OCI-LY1 (cell line): ENCODE measurements around the gene CLIC1.

Experiments
- H2AFZ ChIP-seq: fragments of 200-600 bp; sonication (generic), shearing (Covaris generic); 2 replicates; pipeline ENCODE4 v1.6.0; 2014; ENCODE audit warnings: antibody characterized with exemption, mild to moderate bottlenecking, low read length
- H3F3A ChIP-seq: fragments of 200-600 bp; sonication (generic), shearing (Covaris generic); 2 replicates; pipeline ENCODE4 v1.6.0; 2014; ENCODE audit warnings: mild to moderate bottlenecking, antibody characterized with exemption, low read length, moderate library complexity; ENCODE audit not compliant: insufficient read depth
- H3K27ac ChIP-seq: fragments of 200-600 bp; sonication (generic); 2 replicates; pipeline ENCODE4 v1.5.1; 2014; ENCODE audit warnings: low read length, mixed run types, mild to moderate bottlenecking, low read depth; ENCODE audit not compliant: poor library complexity, severe bottlenecking
- H3K27me3 ChIP-seq: fragments of 200-600 bp; sonication (generic); 2 replicates; pipeline ENCODE4 v1.6.0; 2014; ENCODE audit warnings: antibody characterized with exemption, mild to moderate bottlenecking, low read length, moderate library complexity; ENCODE audit not compliant: insufficient read depth
- H3K36me3 ChIP-seq: fragments of 200-600 bp; sonication (generic); 2 replicates; pipeline ENCODE4 v1.6.1; 2014; ENCODE audit warnings: mild to moderate bottlenecking, antibody characterized with exemption, low read length, moderate library complexity, mixed read lengths; ENCODE audit not compliant: insufficient read depth
- H3K4me1 ChIP-seq: fragments of 200-600 bp; sonication (generic); 2 replicates; pipeline ENCODE4 v1.5.1; 2014; ENCODE audit warnings: mild to moderate bottlenecking, low read length, moderate library complexity; ENCODE audit not compliant: insufficient read depth, severe bottlenecking
- H3K4me2 ChIP-seq: fragments of 200-600 bp; sonication (generic), shearing (Covaris generic); 2 replicates; pipeline ENCODE4 v1.6.1; 2014; ENCODE audit warnings: low read length
- H3K4me3 ChIP-seq: fragments of 200-600 bp; sonication (generic); 2 replicates; pipeline ENCODE4 v1.5.1; 2014; ENCODE audit warnings: low read length, low read depth, mild to moderate bottlenecking, mixed read lengths; ENCODE audit not compliant: poor library complexity, severe bottlenecking
- H3K79me2 ChIP-seq: fragments of 200-600 bp; shearing (Covaris generic); 2 replicates; pipeline ENCODE4 v1.6.1; 2016; ENCODE audit warnings: mixed run types, low read length, mixed read lengths; ENCODE audit not compliant: insufficient read depth
- H3K9ac ChIP-seq: fragments of 200-600 bp; sonication (generic), shearing (Covaris generic); 2 replicates; pipeline ENCODE4 v1.6.1; 2014; ENCODE audit warnings: mild to moderate bottlenecking, low read length, mixed read lengths
- H3K9me2 ChIP-seq: fragments of 200-600 bp; sonication (generic), shearing (Covaris generic); 2 replicates; pipeline ENCODE4 v1.6.1; 2014; ENCODE audit warnings: low read depth, mild to moderate bottlenecking, low read length, mixed read lengths
- H3K9me3 ChIP-seq: fragments of 200-600 bp; shearing (Covaris generic); 2 replicates; pipeline ENCODE4 v1.6.1; 2014; ENCODE audit warnings: low read length, mixed read lengths
- H4K20me1 ChIP-seq: fragments of 200-600 bp; sonication (generic), shearing (Covaris generic); 2 replicates; pipeline ENCODE4 v1.6.0; 2016; ENCODE audit warnings: mild to moderate bottlenecking, low read length; ENCODE audit not compliant: insufficient read depth
- CTCF ChIP-seq: fragments of 200-600 bp; sonication (generic), shearing (Covaris generic); IDR thresholded peaks from 2 replicates; pipeline ENCODE4 v1.5.1; 2017; ENCODE audit warnings: mild to moderate bottlenecking, antibody characterized with exemption, low read length, moderate library complexity, mixed read lengths
- EZH2 ChIP-seq: fragments of 200-600 bp; sonication (generic), shearing (Covaris generic); IDR thresholded peaks from 2 replicates; pipeline ENCODE4 v1.8.0; 2017; ENCODE audit warnings: borderline replicate concordance, mixed run types, mild to moderate bottlenecking, antibody characterized with exemption, low read length, moderate library complexity, mixed read lengths

CLIC1 gene

DNA sequence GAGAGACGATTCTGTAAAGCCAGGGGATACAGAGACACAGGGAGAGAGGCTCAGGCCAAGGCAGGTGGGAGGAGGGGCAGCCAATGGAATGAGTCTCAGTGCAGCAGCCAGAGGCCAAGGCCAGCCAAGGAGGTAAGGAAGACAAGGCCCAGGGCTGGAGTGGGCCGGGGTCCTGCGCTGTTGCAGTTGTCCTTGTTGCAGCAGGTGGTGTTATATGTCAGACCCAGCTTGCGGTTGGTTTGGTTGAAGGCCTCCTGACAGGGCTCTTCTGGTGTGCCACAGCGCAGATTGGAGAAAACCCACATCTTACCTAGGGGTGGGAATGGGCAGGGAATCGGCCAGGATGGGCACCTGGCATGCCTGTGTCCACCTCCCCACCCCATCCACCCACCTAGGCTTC is 17.3 kb downstream of the CLIC1 start:
- Histone ChIP-seq H3K79me2 (no peaks in the 10 kb centered on the region), H3K27me3 (peaks cover 3% of the 10 kb centered on the region; the same call in 1 of the 2 replicates), H3F3A (0 out of 2 replicates have a peak, but pooled peaks cover 4% of the 10 kb centered on the region), H3K9me3 (no peaks in the 10 kb centered on the region), H2AFZ (no peak overlapping the region), H3K36me3 (no peaks in the 10 kb centered on the region), H3K4me2 (no peak overlapping the region), H3K4me1 (no peaks in the 10 kb centered on the region), H3K9ac (no peak overlapping the region), H3K27ac (no peak overlapping the region), H4K20me1 (no peaks in the 10 kb centered on the region), H3K4me3 (no peak overlapping the region), H3K9me2 (no peaks in the 10 kb centered on the region)
- TF ChIP-seq CTCF (no peak), EZH2 (no peak)

DNA sequence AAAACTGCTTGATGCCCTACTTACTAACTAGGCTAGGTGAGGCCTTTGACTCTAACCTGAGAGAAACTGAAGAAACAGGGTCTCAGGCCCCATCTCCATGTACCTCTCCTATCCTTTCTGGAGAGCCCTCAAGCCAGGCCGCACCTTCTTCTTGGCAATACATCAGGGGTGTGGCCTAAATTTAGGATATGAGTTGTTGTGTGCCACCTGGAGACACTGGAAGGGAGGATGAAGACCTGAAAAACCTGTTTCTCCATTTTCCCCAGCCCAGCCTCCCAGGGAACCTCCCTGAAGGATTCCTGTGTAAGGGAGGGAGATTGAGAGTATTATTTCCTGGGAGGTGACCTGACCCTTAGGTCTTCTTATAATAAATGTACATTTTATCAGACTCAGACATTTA is 18.1 kb downstream of the CLIC1 start:
- Histone ChIP-seq H3K79me2 (no peaks in the 10 kb centered on the region), H3K4me1 (no peaks in the 10 kb centered on the region), H3K27ac (no peak overlapping the region), H3K9me2 (no peaks in the 10 kb centered on the region), H4K20me1 (no peaks in the 10 kb centered on the region), H3K9me3 (no peaks in the 10 kb centered on the region), H3K4me2 (no peak overlapping the region), H3K27me3 (peaks cover 3% of the 10 kb centered on the region; the same call in 1 of the 2 replicates), H2AFZ (no peak overlapping the region), H3K36me3 (no peaks in the 10 kb centered on the region), H3K9ac (no peak overlapping the region), H3K4me3 (no peak overlapping the region), H3F3A (0 out of 2 replicates have a peak, but pooled peaks cover 4% of the 10 kb centered on the region)
- TF ChIP-seq CTCF (no peak), EZH2 (no peak)

GRCh38 chr6:31717499-31718222 is 18.7 kb downstream of the CLIC1 start:
- Histone ChIP-seq H3F3A (0 out of 2 replicates have a peak, but pooled peaks cover 4% of the 10 kb centered on the region), H4K20me1 (no peaks in the 10 kb centered on the region), H3K4me3 (no peak overlapping the region), H3K9me2 (no peaks in the 10 kb centered on the region), H2AFZ (no peak overlapping the region), H3K79me2 (no peaks in the 10 kb centered on the region), H3K36me3 (no peaks in the 10 kb centered on the region), H3K4me2 (no peak overlapping the region), H3K9ac (no peak overlapping the region), H3K4me1 (no peaks in the 10 kb centered on the region), H3K27ac (no peak overlapping the region), H3K27me3 (peaks cover 4% of the 10 kb centered on the region; the same call in 1 of the 2 replicates), H3K9me3 (no peaks in the 10 kb centered on the region)
- no peak for TF ChIP-seq EZH2
- peak; percentile 48 for TF ChIP-seq CTCF
